GM12878 (cell line): ENCODE data around the gene RMDN3. TPM values are rescaled to one million over a fixed set of nuclear protein-coding genes. Genes with fewer than 3 reads are reported as not detected.

Source experiments
- ATAC-seq: fragments of 200-7000 bp; cut with Tn5 transposase; 3 replicates; pipeline ENCODE4 v1.9.1; 2020; ENCODE audit warnings: mild to moderate bottlenecking, moderate library complexity
- BruUV-seq: library from RNA; stranded (reverse); fragments of 400-500 nt; replicated peaks from 2 replicates; lab custom pipeline; 2021; lab: Mats Ljungman, UMichigan
- CTCF ChIA-PET: fragments of 300-600 bp; sonication (Branson Sonifier 250); formaldehyde crosslinking; extraction: SDS; loops from one replicate; lab custom pipeline; 2021; ENCODE audit warnings: inconsistent platforms; lab: Yijun Ruan, JAX
- POLR2A ChIA-PET: fragments of 350-600 bp; formaldehyde crosslinking; extraction: SDS; loops from one replicate; lab custom pipeline; 2021; ENCODE audit warnings: inconsistent platforms; lab: Charles Lee
- RAD21 ChIA-PET: fragments of 300-600 bp; sonication (Branson Sonifier 250); formaldehyde crosslinking; loops from one replicate; lab custom pipeline; 2023; ENCODE audit warnings: antibody characterized with exemption; ENCODE audit not compliant: unreplicated experiment; lab: Charles Lee
- SMC1A ChIA-PET: fragments of 300-600 bp; sonication (Branson Sonifier 250); formaldehyde crosslinking; loops from one replicate; lab custom pipeline; 2023; ENCODE audit not compliant: unreplicated experiment, uncharacterized antibody; lab: Charles Lee
- DNase-seq: peaks from one replicate; pipeline ENCODE4 v3.0.0-alpha.2; 2011; ENCODE audit warnings: low read depth, low spot score
- FAIRE-seq: peaks from 3 replicates; lab custom pipeline; 2011; peaks lifted over from hg19 to GRCh38; lab: Jason Lieb, UNC
- H2AFZ ChIP-seq: 2 replicates; pipeline ENCODE4 v1.6.0; 2011; ENCODE audit warnings: low read depth, low read length, control low read depth; ENCODE audit not compliant: control insufficient read depth
- H3K27ac ChIP-seq: 2 replicates; pipeline ENCODE4 v1.5.1; 2011; ENCODE audit warnings: control low read depth; ENCODE audit not compliant: control insufficient read depth, insufficient read depth
- H3K27me3 ChIP-seq, 2 experiments: replicated peaks in 1 of 2; 2 replicates each; pipeline versions ENCODE4 v1.6.0 to v1.6.1; 2011; ENCODE audit warnings: low read length in 1 of 2; ENCODE audit not compliant: control insufficient read depth in 2 of 2, insufficient read depth in 2 of 2
- H3K36me3 ChIP-seq, 2 experiments: 2 replicates each; pipeline ENCODE4 v1.5.1; 2011; ENCODE audit warnings: low read length in 1 of 2; ENCODE audit not compliant: control insufficient read depth in 2 of 2, insufficient read depth in 2 of 2
- H3K4me1 ChIP-seq: 2 replicates; pipeline ENCODE4 v1.6.1; 2011; ENCODE audit warnings: mild to moderate bottlenecking, low read length, moderate library complexity, mixed read lengths; ENCODE audit not compliant: control insufficient read depth, insufficient read depth
- H3K4me2 ChIP-seq: 2 replicates; pipeline ENCODE4 v1.6.0; 2011; ENCODE audit warnings: control low read depth; ENCODE audit not compliant: control insufficient read depth, insufficient read depth
- H3K4me3 ChIP-seq: fragments of 200-600 bp; sonication (generic); 2 replicates; pipeline ENCODE4 v1.5.1; 2016
- H3K79me2 ChIP-seq: 2 replicates; pipeline ENCODE4 v1.6.0; 2011; ENCODE audit warnings: low read length; ENCODE audit not compliant: control insufficient read depth, insufficient read depth
- H3K9ac ChIP-seq: 2 replicates; pipeline ENCODE4 v1.8.0; 2011; ENCODE audit warnings: low read length, control low read depth, mixed read lengths; ENCODE audit not compliant: control insufficient read depth, insufficient read depth
- H3K9me3 ChIP-seq: replicated peaks from 3 replicates; pipeline ENCODE4 v1.5.1; 2011; ENCODE audit warnings: mild to moderate bottlenecking, low read length; ENCODE audit not compliant: control insufficient read depth, insufficient read depth
- H4K20me1 ChIP-seq: 2 replicates; pipeline ENCODE4 v1.6.0; 2011; ENCODE audit not compliant: control insufficient read depth, insufficient read depth
- ATF7 ChIP-seq: fragments of 450-650 bp; IDR thresholded peaks from 2 replicates; pipeline ENCODE4 v1.6.1; 2016; ENCODE audit warnings: low read depth, mild to moderate bottlenecking
- BHLHE40 ChIP-seq, 2 experiments: fragments of 450-650 bp in 1 of 2; IDR thresholded peaks; 2 replicates each; pipeline ENCODE4 v1.6.1; 2011 to 2017; ENCODE audit warnings: low read depth in 2 of 2, borderline replicate concordance in 1 of 2, improper control_type of control experiment in 1 of 2, low read length in 1 of 2, mild to moderate bottlenecking in 1 of 2
- CHD1 ChIP-seq: IDR thresholded peaks from 2 replicates; pipeline ENCODE4 v1.6.1; 2012; ENCODE audit warnings: low read depth, low read length, improper control_type of control experiment
- FOS ChIP-seq: IDR thresholded peaks from 3 replicates; pipeline ENCODE4 v1.6.1; 2011; ENCODE audit warnings: borderline replicate concordance; ENCODE audit not compliant: insufficient read length; ENCODE audit errors: extremely low read depth
- IKZF1 ChIP-seq: fragments of 450-650 bp; conservative IDR thresholded peaks from 2 replicates; pipeline ENCODE4 v1.6.1; 2017; ENCODE audit warnings: antibody characterized with exemption, mild to moderate bottlenecking
- MTA3 ChIP-seq: IDR thresholded peaks from 2 replicates; pipeline ENCODE4 v1.6.1; 2012; ENCODE audit warnings: low read length, inconsistent platforms, borderline replicate concordance
- NBN ChIP-seq: fragments of 450-650 bp; IDR thresholded peaks from 2 replicates; pipeline ENCODE4 v1.6.1; 2016
- NR2F1 ChIP-seq: fragments of 450-650 bp; conservative IDR thresholded peaks from 2 replicates; pipeline ENCODE4 v1.6.1; 2017; ENCODE audit warnings: mild to moderate bottlenecking
- POLR2AphosphoS5 ChIP-seq: IDR thresholded peaks from 2 replicates; pipeline ENCODE4 v1.6.1; 2011; ENCODE audit warnings: mild to moderate bottlenecking, low read length, inconsistent platforms
- RBBP5 ChIP-seq: fragments of 200-600 bp; sonication (generic); conservative IDR thresholded peaks from 2 replicates; pipeline ENCODE4 v1.6.1; 2016
- RCOR1 ChIP-seq: conservative IDR thresholded peaks from 2 replicates; pipeline ENCODE4 v1.6.1; 2012; ENCODE audit warnings: low read depth, low read length, improper control_type of control experiment
- RUNX3 ChIP-seq: IDR thresholded peaks from 2 replicates; pipeline ENCODE4 v1.6.1; 2012; ENCODE audit warnings: low read length, inconsistent platforms
- SRF ChIP-seq, 2 experiments: IDR thresholded peaks; 2 replicates each; pipeline ENCODE4 v1.6.1; 2011; ENCODE audit warnings: low read depth in 2 of 2, low read length in 2 of 2, mild to moderate bottlenecking in 1 of 2, moderate library complexity in 1 of 2
- STAT1 ChIP-seq: fragments of 450-650 bp; conservative IDR thresholded peaks from 2 replicates; pipeline ENCODE4 v1.6.1; 2014; ENCODE audit warnings: antibody characterized with exemption, mild to moderate bottlenecking
- SUZ12 ChIP-seq: fragments of 200-600 bp; sonication (generic); IDR thresholded peaks from one replicate; pipeline ENCODE4 v1.6.1; 2018; ENCODE audit warnings: antibody characterized with exemption, mild to moderate bottlenecking; ENCODE audit not compliant: unreplicated experiment
- WGBS: methylation state at CpG from one replicate; pipeline ENCODE4 v1.1.6; 2016; ENCODE audit warnings: low lambda C conversion rate; ENCODE audit not compliant: insufficient replicate concordance, insufficient coverage; ENCODE audit errors: missing lambda C conversion rate; 5-methylcytosine and 5-hydroxymethylcytosine counted together
- in situ Hi-C: fragments of 300-500 bp; cut with MboI; formaldehyde crosslinking; loops from 9 replicates; pipeline ENCODE4 v1.14.3; 2018; ENCODE audit warnings: mixed read lengths
- intact Hi-C: fragments of 100-400 bp; cut with micrococcal nuclease; formaldehyde crosslinking; loops from one replicate; pipeline ENCODE4 v1.14.2; 2022; ENCODE audit not compliant: unreplicated experiment
- polyA plus RNA-seq, 11 experiments: library from polyadenylated mRNA; depleted of rRNA in 4 of 11; unstranded in 6 of 11; stranded (reverse) in 5 of 11; fragments of >200 nt; fragmentation: Nextera tagmentation in 4 of 11; fragmentation: Illumina TruSeq in 1 of 11; extraction: Ambion mirVana in 4 of 11; extraction: Trizol in 1 of 11; gene quantifications; 1 replicate in 1 of 11; 2 replicates in 10 of 11; pipeline versions ENCODE4 v1.2.1 to v1.2.3, GENCODE V29; 2011 to 2016; ENCODE audit warnings: inconsistent platforms in 2 of 11, missing spikeins in 2 of 11, low read depth in 1 of 11
- total RNA-seq, 4 experiments: library from RNA; depleted of rRNA in 3 of 4; stranded (reverse); fragments of >200 nt in 3 of 4; fragmentation: Illumina TruSeq in 1 of 4; extraction: Trizol in 1 of 4; gene quantifications; 2 replicates each; pipeline versions ENCODE4 v1.2.1 to v1.2.3, GENCODE V29; 2013 to 2021
- TF ChIP-seq, protein P1 (sequence below): IDR thresholded peaks from 2 replicates; pipeline ENCODE4 v1.6.1; 2011; ENCODE audit warnings: mild to moderate bottlenecking, low read depth, low read length, moderate library complexity; ENCODE audit not compliant: insufficient replicate concordance
- TF ChIP-seq, protein P2 (sequence below): fragments of 450-650 bp; IDR thresholded peaks from 2 replicates; pipeline ENCODE4 v1.6.1; 2016; ENCODE audit warnings: mild to moderate bottlenecking
- TF ChIP-seq, protein P3 (sequence below): fragments of 450-650 bp; IDR thresholded peaks from 2 replicates; pipeline ENCODE4 v1.6.1; 2017; ENCODE audit warnings: antibody characterized with exemption, mild to moderate bottlenecking, moderate library complexity

RMDN3 gene
- total and polyA plus RNA-seq, 10 of the 15 experiments (the other 5 are each of a cell fraction or from before 2014, with no cell fraction given) = 5.7 to 44.4 (median 20.3) TPM

DNA sequence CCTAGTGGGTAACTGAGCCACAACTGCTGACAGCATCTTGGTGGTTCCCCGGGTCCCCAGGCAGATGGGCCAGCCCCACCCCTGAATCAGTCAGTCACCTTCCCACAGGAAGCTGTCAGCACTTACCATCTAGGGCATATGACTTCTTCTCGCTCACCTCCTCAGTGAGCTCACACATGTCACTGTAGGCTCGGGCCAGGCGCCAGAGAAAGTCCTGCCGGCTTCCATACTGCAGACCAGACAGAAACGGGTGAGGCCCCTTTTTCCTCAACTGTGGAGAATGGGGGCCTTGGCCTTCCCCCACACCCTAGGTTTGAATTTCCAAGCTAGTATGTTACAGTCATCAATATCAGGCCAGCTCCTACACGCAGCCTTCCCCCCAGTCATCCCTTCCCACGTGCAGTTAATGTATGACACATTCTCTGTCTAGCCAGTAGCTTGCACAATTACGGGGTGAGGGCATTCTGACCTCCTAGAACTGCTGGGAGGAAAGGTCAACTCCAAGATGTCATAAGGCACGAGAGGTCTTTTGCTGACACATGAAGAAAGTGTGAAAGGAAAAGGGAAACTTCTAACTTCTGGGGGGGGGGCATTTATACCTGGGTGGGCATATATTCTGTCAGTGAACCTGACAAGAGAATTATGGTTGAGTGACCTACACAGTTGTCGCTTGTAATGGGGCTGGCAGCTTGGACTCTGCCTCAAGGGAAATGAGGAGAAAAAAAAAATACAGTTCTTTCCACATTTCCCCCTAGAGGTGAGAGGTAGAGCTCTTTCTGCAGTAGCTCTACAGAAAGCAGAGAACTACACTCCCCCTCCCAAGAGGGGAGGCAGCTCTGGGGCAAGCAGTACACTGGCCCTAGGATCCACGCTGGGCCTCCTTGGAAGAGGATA, 10.9 kb downstream of the RMDN3 start:
- Histone ChIP-seq H3K9ac (no peak overlapping the region; the same call in 1 of the 2 replicates), H3K9me3 (no peaks in the 10 kb centered on the region), H3K4me2 (no peak overlapping the region), H2AFZ (no peak overlapping the region), H3K27me3 (no peaks in the 10 kb centered on the region), H3K36me3 (peaks cover 14 to 22% of the 10 kb centered on the region in 2 experiments), H3K4me3 (no peak overlapping the region), H3K79me2 (no peaks in the 10 kb centered on the region; the same call in 1 of the 2 replicates), H3K27ac (no peak overlapping the region), H3K4me1 (peaks cover 9% of the 10 kb centered on the region), H4K20me1 (no peaks in the 10 kb centered on the region)
- 64% methylated on average over 12 of the region's 12 CpGs for WGBS
- ATAC-seq (peak; percentile 67), DNase-seq (no peak), FAIRE-seq (no peak)
- intact Hi-C loops = no loop called here
- in situ Hi-C loops = no loop called here
- ChIA-PET RAD21 (interaction anchor here (0.5 to 2.1 kb wide), 10 partner anchors 13 to 756 kb away, joined by 3 to 11 read pairs (median 5); partner anchors contain the start of genes RAD51 and RPUSD2), CTCF (interaction anchor here (0.6 to 3.3 kb wide), 12 partner anchors 10 to 150 kb away, joined by 3 to 18 read pairs (median 4); partner anchors contain the start of genes GCHFR and VPS18), POLR2A (interaction anchor here (0.7 to 1.3 kb wide), 4 partner anchors 9 to 59 kb away, joined by 3 to 7 read pairs (median 4); no protein-coding TSS in a partner anchor), SMC1A (interaction anchor here (0.6 to 2.1 kb wide), 4 partner anchors 9 to 50 kb away, joined by 3 to 8 read pairs (median 3); no protein-coding TSS in a partner anchor)
- BruUV-seq = no TSS peak
- TF ChIP-seq FOS (no peak), POLR2AphosphoS5 (no peak), SUZ12 (no peak), RBBP5 (no peak), ATF7 (0 out of 2 replicates have a peak, but pooled peaks have one; percentile 12), STAT1 (no peak), MTA3 (no peak), BHLHE40 (IDR thresholded peaks at IDR 0.05; ENCODE audit: borderline replicate concordance in 1 of 2, low read depth in 2 of 2, low read length in 1 of 2) (no peak), IKZF1 (no peak), RCOR1 (no peak), CHD1 (no peak), NR2F1 (no peak), SRF (IDR thresholded peaks at IDR 0.05; ENCODE audit: low read depth in 2 of 2, low read length in 2 of 2) (peak in 1 of 2 experiments; percentile 36; a peak in 1 of 4 replicates), RUNX3 (no peak), NBN (no peak)
- TF ChIP-seq, protein P1, sequence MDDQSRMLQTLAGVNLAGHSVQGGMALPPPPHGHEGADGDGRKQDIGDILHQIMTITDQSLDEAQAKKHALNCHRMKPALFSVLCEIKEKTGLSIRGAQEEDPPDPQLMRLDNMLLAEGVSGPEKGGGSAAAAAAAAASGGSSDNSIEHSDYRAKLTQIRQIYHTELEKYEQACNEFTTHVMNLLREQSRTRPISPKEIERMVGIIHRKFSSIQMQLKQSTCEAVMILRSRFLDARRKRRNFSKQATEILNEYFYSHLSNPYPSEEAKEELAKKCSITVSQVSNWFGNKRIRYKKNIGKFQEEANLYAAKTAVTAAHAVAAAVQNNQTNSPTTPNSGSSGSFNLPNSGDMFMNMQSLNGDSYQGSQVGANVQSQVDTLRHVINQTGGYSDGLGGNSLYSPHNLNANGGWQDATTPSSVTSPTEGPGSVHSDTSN = peak; percentile 41
- TF ChIP-seq, protein P2, sequence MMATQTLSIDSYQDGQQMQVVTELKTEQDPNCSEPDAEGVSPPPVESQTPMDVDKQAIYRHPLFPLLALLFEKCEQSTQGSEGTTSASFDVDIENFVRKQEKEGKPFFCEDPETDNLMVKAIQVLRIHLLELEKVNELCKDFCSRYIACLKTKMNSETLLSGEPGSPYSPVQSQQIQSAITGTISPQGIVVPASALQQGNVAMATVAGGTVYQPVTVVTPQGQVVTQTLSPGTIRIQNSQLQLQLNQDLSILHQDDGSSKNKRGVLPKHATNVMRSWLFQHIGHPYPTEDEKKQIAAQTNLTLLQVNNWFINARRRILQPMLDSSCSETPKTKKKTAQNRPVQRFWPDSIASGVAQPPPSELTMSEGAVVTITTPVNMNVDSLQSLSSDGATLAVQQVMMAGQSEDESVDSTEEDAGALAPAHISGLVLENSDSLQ = peak; percentile 71; the same call in 1 of the 2 replicates
- TF ChIP-seq, protein P3, sequence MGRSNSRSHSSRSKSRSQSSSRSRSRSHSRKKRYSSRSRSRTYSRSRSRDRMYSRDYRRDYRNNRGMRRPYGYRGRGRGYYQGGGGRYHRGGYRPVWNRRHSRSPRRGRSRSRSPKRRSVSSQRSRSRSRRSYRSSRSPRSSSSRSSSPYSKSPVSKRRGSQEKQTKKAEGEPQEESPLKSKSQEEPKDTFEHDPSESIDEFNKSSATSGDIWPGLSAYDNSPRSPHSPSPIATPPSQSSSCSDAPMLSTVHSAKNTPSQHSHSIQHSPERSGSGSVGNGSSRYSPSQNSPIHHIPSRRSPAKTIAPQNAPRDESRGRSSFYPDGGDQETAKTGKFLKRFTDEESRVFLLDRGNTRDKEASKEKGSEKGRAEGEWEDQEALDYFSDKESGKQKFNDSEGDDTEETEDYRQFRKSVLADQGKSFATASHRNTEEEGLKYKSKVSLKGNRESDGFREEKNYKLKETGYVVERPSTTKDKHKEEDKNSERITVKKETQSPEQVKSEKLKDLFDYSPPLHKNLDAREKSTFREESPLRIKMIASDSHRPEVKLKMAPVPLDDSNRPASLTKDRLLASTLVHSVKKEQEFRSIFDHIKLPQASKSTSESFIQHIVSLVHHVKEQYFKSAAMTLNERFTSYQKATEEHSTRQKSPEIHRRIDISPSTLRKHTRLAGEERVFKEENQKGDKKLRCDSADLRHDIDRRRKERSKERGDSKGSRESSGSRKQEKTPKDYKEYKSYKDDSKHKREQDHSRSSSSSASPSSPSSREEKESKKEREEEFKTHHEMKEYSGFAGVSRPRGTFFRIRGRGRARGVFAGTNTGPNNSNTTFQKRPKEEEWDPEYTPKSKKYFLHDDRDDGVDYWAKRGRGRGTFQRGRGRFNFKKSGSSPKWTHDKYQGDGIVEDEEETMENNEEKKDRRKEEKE = no peak
